Esophagus squamous epithelium (tissue), 5 donors: ENCODE measurements around the gene SLC12A7. TPM values are rescaled to one million over a fixed set of nuclear protein-coding genes. Genes with fewer than 3 reads are reported as not detected.

ENCODE experiments used
- DNase-seq: peaks from one replicate; lab custom pipeline; 2025; lab: John Stamatoyannopoulos, UW
- H3K27ac ChIP-seq, 4 donors: fragments of 200-600 bp; sonication (generic); one replicate each; pipeline ENCODE4 v1.5.1; 2016 to 2019; ENCODE audit warnings: mild to moderate bottlenecking in 1 of 4
- H3K27me3 ChIP-seq, 4 donors: fragments of 200-600 bp; sonication (generic); 1 replicate in 3 of 4; 2 replicates in 1 of 4; pipeline versions ENCODE4 v1.5.1 to v1.6.0; 2017 to 2021; ENCODE audit warnings: antibody characterized with exemption in 1 of 4
- H3K36me3 ChIP-seq, 3 donors: fragments of 200-600 bp; sonication (generic); one replicate each; pipeline ENCODE4 v1.5.1; 2016 to 2019
- H3K4me1 ChIP-seq, 3 donors: fragments of 200-600 bp; sonication (generic); one replicate each; pipeline ENCODE4 v1.5.1; 2017 to 2019
- H3K4me3 ChIP-seq, 4 donors: fragments of 200-600 bp; sonication (generic); 1 replicate in 3 of 4; 2 replicates in 1 of 4; pipeline ENCODE4 v1.5.1; 2016 to 2019; ENCODE audit warnings: mild to moderate bottlenecking in 2 of 4, moderate library complexity in 1 of 4
- H3K9me3 ChIP-seq, 3 donors: fragments of 200-600 bp; sonication (generic); one replicate each; pipeline ENCODE4 v1.5.1; 2016 to 2019
- CTCF ChIP-seq, 6 experiments: fragments of 450-650 bp in 4 of 6; fragments of 200-600 bp in 2 of 6; sonication (generic) in 2 of 6; IDR thresholded peaks; one replicate each; pipeline ENCODE4 v1.5.1; 2016 to 2019; ENCODE audit warnings: antibody characterized with exemption in 6 of 6, mild to moderate bottlenecking in 4 of 6, moderate library complexity in 4 of 6
- POLR2A ChIP-seq, 4 donors: fragments of 450-650 bp; IDR thresholded peaks; one replicate each; pipeline ENCODE4 v1.6.1; 2017; ENCODE audit warnings: antibody characterized with exemption in 4 of 4, mild to moderate bottlenecking in 4 of 4, moderate library complexity in 3 of 4
- WGBS, 2 donors: methylation state at CpG; one replicate each; pipeline ENCODE4 v1.1.5; 2018; 5-methylcytosine and 5-hydroxymethylcytosine counted together
- intact Hi-C: fragments of 100-400 bp; cut with DNase I; formaldehyde crosslinking; loops from one replicate; pipeline ENCODE4 v1.15.0; 2022
- total RNA-seq, 4 donors: library from RNA; depleted of rRNA; stranded (reverse); fragments of >200 nt; gene quantifications; one replicate each; pipeline ENCODE4 v1.1.0, GENCODE V29; 2016
- donor health status: DM: yes; HTN: yes; CAD: no.

SLC12A7 gene
- total RNA-seq, 4 donors from 2014 or later = 4.5 to 13.4 (median 6.6) TPM

DNA sequence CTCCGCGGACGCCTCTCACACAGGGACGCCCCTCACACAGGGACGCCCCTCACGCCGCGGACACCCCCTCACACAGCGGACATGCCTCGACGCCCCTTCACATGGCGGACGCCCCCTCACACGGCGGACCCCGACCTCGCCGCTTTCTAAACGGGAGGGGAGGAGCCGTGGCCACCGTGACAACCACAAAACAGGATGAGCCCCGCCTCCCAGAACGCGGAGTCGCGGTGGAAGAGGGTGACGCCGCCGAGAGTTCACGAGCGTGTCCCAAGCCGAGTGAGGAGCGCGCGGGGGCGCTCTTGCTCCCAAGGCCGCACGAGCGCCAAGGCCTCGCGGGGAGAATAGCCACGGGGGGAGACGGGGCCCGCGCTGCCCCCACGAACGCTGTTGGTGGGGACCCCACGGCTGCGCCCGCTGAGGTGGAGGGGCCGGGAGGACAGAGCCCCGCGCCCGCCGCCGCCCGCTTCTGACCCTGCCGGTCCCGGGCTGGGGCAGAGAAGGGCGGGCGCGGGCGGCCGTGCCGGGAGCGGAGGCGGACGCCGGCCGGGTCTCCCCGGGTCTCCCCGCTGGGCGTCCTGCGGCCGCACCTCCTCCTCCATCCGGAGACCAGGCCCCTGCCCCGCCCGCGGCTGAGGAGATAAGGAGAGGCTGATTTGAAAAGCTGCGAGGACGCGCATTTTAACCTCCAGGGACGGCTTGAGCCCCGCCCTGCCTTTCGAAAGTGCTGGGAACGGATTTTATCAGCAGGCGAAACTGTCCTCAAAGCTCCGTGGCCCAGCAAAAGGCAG is 107.2 kb downstream of the SLC12A7 start:
- no peak for DNase-seq
- peak overlapping the region; percentile 34 to 74 (median 48) for H3K4me3 ChIP-seq
- H3K27ac ChIP-seq = peak overlapping the region; percentile 62 to 83 (median 72)
- H3K9me3 ChIP-seq = no peaks in the 10 kb centered on the region
- 0% methylated on average over 6 of the region's 88 CpGs; no CpG with 5 or more reads in 1 of the 2 donors for WGBS, 2 donors
- H3K4me1 ChIP-seq = peaks cover 25 to 58% (median 38%) of the 10 kb centered on the region in 3 donors
- H3K36me3 ChIP-seq = no peaks in the 10 kb centered on the region
- intact Hi-C loops = no loop called here
- TF ChIP-seq CTCF (IDR thresholded peaks at IDR 0.05) (peak in 2 of 6 experiments; percentile 24 to 31), POLR2A (IDR thresholded peaks at IDR 0.05) (no peak)
- peaks cover 0 to 89% (median 7%) of the 10 kb centered on the region in 4 donors for H3K27me3 ChIP-seq

- H3K27me3 ChIP-seq = peaks cover 0 to 89% (median 3%) of the 10 kb centered on the region in 4 donors
- 32 to 47% methylated on average over 18 to 21 of the region's 21 CpGs for WGBS, 2 donors
- H3K4me1 ChIP-seq = peaks cover 21 to 47% (median 28%) of the 10 kb centered on the region in 3 donors
- peak overlapping the region in 3 of 4 donors; percentile 46 to 74 (median 50) for H3K4me3 ChIP-seq
- intact Hi-C loops = no loop called here
- H3K27ac ChIP-seq = peak overlapping the region; percentile 62 to 83 (median 72)
- TF ChIP-seq POLR2A (IDR thresholded peaks at IDR 0.05) (no peak), CTCF (IDR thresholded peaks at IDR 0.05) (no peak)
- H3K36me3 ChIP-seq = no peaks in the 10 kb centered on the region
- DNase-seq = no peak
- H3K9me3 ChIP-seq = no peaks in the 10 kb centered on the region
These were observed 108.4 kb downstream of the SLC12A7 start for GRCh38 chr5:1003296-1003937.

DNA sequence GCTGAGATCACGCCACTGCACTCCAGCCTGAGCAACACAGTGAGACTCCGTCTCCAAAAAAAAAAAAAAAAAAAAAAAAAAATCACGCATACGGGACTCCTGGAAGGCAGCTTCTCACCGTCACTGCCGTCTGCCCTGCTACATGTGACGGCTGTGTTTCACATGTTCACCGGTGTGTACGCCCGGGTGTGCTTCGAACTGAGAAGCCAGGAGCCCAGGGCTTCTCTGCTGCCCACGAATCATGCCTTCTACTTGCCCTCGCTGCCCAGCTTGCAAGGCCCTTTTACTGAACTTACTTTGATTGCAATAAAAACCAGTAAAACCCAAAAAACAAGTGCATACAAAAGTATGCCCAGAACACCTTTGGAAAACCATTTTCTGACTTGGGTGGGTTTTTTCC is 109.0 kb downstream of the SLC12A7 start:
- Histone ChIP-seq H3K27me3 (peaks cover 0 to 89% (median 3%) of the 10 kb centered on the region in 4 donors), H3K4me1 (peaks cover 15 to 46% (median 22%) of the 10 kb centered on the region in 3 donors), H3K9me3 (no peaks in the 10 kb centered on the region), H3K27ac (no peak overlapping the region), H3K4me3 (no peak overlapping the region), H3K36me3 (no peaks in the 10 kb centered on the region)
- TF ChIP-seq POLR2A (IDR thresholded peaks at IDR 0.05) (no peak), CTCF (IDR thresholded peaks at IDR 0.05) (no peak)
- DNase-seq = no peak
- 47 to 68% methylated on average over 11 to 13 of the region's 13 CpGs for WGBS, 2 donors
- intact Hi-C loops = no loop called here

GRCh38 chr5:1002271-1002546 is 109.7 kb downstream of the SLC12A7 start:
- no peak overlapping the region for H3K4me3 ChIP-seq
- peaks cover 15 to 47% (median 20%) of the 10 kb centered on the region in 3 donors for H3K4me1 ChIP-seq
- no peak overlapping the region for H3K27ac ChIP-seq
- TF ChIP-seq CTCF (IDR thresholded peaks at IDR 0.05) (no peak), POLR2A (IDR thresholded peaks at IDR 0.05) (no peak)
- no peaks in the 10 kb centered on the region for H3K9me3 ChIP-seq
- no peaks in the 10 kb centered on the region for H3K36me3 ChIP-seq
- WGBS, 2 donors = 85 to 91% methylated on average over 4 of the region's 4 CpGs
- no peak for DNase-seq
- peaks cover 0 to 87% (median 3%) of the 10 kb centered on the region in 4 donors for H3K27me3 ChIP-seq
- intact Hi-C loops = no loop called here
